ENCODE data around the gene OSTN.

The OSTN gene

DNA sequence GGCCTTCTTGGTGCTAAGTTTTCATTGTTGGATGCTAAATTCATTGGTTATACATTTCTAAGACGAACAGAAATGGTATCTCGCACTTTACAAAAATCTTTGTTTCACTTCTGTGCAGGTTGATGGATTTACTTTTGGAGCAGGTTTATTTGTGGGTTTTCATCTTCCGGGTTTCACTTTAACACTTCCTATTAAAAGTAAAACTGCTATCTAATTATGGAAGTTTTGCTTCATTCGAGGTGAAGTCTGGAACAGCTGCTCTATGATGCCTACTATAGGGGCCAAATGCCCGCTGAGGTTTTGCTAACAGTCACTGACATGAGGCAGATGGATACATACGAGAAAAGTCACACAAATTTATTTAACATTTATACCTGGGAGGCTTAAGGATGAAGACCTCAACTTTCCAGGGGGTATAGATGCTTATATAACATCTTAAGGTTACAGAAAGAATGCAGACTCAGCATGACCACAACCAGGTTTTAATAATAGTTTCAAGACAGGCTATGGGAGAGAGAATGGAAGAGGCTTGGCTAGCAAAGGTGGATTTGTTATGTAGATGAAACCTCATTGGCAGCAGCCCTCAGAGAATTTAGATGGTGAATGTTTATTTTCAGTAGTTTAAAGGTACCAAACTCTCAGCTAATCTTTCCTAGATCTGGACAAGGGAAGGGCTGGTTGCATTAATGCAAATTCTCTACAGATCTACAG lies 54.2 kb downstream of the OSTN start:
- H3K9me3 ChIP-seq (ENCODE audit: insufficient read depth, low read depth, low read length) = no peaks in the 10 kb centered on the region
- peaks cover 56% of the 10 kb centered on the region for H3K4me1 ChIP-seq (ENCODE audit: insufficient read depth, low read length)
- peak overlapping the region; percentile 62 for H3K27ac ChIP-seq (ENCODE audit: low read depth, low read length)
- no peak overlapping the region for H3K9ac ChIP-seq (ENCODE audit: low read depth, low read length)
- no peaks in the 10 kb centered on the region for H3K36me3 ChIP-seq (ENCODE audit: insufficient read depth, low read length)
- 70% methylated on average over 4 of the region's 6 CpGs for WGBS
- H3K27me3 ChIP-seq (ENCODE audit: insufficient read depth, low read length) = no peaks in the 10 kb centered on the region
- H3K4me3 ChIP-seq (ENCODE audit: low read length) = no peak overlapping the region

GRCh38 chr3:191254098-191254873 lies 55.2 kb downstream of the OSTN start:
- Histone ChIP-seq H3K9ac (ENCODE audit: low read depth, low read length) (no peak overlapping the region), H3K36me3 (ENCODE audit: insufficient read depth, low read length) (no peaks in the 10 kb centered on the region), H3K9me3 (ENCODE audit: insufficient read depth, low read depth, low read length) (no peaks in the 10 kb centered on the region), H3K4me1 (ENCODE audit: insufficient read depth, low read length) (peaks cover 64% of the 10 kb centered on the region), H3K27ac (ENCODE audit: low read depth, low read length) (peak overlapping the region; percentile 62; the same call in 1 of the 2 replicates), H3K4me3 (ENCODE audit: low read length) (no peak overlapping the region), H3K27me3 (ENCODE audit: insufficient read depth, low read length) (no peaks in the 10 kb centered on the region)
- 86% methylated on average over 2 of the region's 3 CpGs for WGBS

GRCh38 chr3:191255156-191255555 lies 56.1 kb downstream of the OSTN start:
- Histone ChIP-seq H3K36me3 (ENCODE audit: insufficient read depth, low read length) (no peaks in the 10 kb centered on the region), H3K9ac (ENCODE audit: low read depth, low read length) (no peak overlapping the region), H3K4me3 (ENCODE audit: low read length) (no peak overlapping the region), H3K27me3 (ENCODE audit: insufficient read depth, low read length) (no peaks in the 10 kb centered on the region), H3K9me3 (ENCODE audit: insufficient read depth, low read depth, low read length) (no peaks in the 10 kb centered on the region), H3K27ac (ENCODE audit: low read depth, low read length) (no peak overlapping the region; the same call in 1 of the 2 replicates), H3K4me1 (ENCODE audit: insufficient read depth, low read length) (peaks cover 67% of the 10 kb centered on the region)
- 79% methylated on average over 5 of the region's 5 CpGs for WGBS

DNA sequence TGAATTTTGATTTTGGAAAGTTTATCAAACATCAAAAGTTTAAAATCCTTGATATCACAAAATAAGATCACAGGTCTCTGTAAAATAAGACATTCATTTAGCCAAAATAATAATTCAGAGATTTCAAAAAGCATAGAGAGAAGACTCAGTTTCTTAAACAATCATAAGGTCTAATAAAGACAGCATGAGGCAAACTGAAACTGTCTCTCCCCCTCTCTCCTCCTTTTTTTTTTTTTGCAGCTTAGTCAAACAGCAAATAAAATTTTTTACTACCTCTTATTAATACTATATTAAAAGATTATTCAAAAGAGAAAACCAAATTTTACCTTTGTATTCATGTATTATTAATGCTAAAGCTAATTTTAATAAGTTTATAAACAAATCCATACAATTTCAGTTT lies 57.4 kb downstream of the OSTN start:
- H3K27me3 ChIP-seq (ENCODE audit: insufficient read depth, low read length) = no peaks in the 10 kb centered on the region
- H3K9ac ChIP-seq (ENCODE audit: low read depth, low read length) = no peak overlapping the region
- H3K27ac ChIP-seq (ENCODE audit: low read depth, low read length) = no peak overlapping the region
- peaks cover 79% of the 10 kb centered on the region for H3K4me1 ChIP-seq (ENCODE audit: insufficient read depth, low read length)
- no peak overlapping the region for H3K4me3 ChIP-seq (ENCODE audit: low read length)
- no peaks in the 10 kb centered on the region for H3K36me3 ChIP-seq (ENCODE audit: insufficient read depth, low read length)
- H3K9me3 ChIP-seq (ENCODE audit: insufficient read depth, low read depth, low read length) = no peaks in the 10 kb centered on the region

DNA sequence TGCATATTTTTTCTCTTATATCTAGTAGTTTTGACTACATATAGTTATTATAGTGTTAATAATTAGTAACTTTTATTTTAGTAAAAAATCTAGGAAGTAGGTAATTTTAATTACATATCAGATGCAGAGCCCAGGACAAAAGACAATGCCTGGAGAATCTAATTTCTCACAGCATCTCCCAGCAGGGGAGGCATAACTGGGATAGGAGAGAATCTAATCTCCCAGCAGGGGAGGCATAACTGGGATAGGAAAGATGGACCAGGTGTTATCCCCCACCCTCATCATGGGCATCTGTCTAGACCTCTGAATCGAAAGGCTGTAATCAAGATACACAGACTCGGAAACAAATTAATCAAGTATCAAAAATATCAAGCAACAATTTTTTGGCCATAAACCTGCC lies 58.2 kb downstream of the OSTN start:
- Histone ChIP-seq H3K27ac (ENCODE audit: low read depth, low read length) (no peak overlapping the region), H3K9me3 (ENCODE audit: insufficient read depth, low read depth, low read length) (no peaks in the 10 kb centered on the region), H3K4me1 (ENCODE audit: insufficient read depth, low read length) (peaks cover 83% of the 10 kb centered on the region), H3K36me3 (ENCODE audit: insufficient read depth, low read length) (no peaks in the 10 kb centered on the region), H3K4me3 (ENCODE audit: low read length) (no peak overlapping the region), H3K27me3 (ENCODE audit: insufficient read depth, low read length) (no peaks in the 10 kb centered on the region), H3K9ac (ENCODE audit: low read depth, low read length) (no peak overlapping the region)
- 98% methylated on average over 2 of the region's 2 CpGs for WGBS

GRCh38 chr3:191259486-191259885 lies 60.4 kb downstream of the OSTN start:
- H3K27ac ChIP-seq (ENCODE audit: low read depth, low read length) = no peak overlapping the region
- no peak overlapping the region for H3K9ac ChIP-seq (ENCODE audit: low read depth, low read length)
- 88% methylated on average over 1 of the region's 1 CpG for WGBS
- no peaks in the 10 kb centered on the region for H3K9me3 ChIP-seq (ENCODE audit: insufficient read depth, low read depth, low read length)
- H3K4me3 ChIP-seq (ENCODE audit: low read length) = no peak overlapping the region
- no peaks in the 10 kb centered on the region for H3K27me3 ChIP-seq (ENCODE audit: insufficient read depth, low read length)
- no peaks in the 10 kb centered on the region for H3K36me3 ChIP-seq (ENCODE audit: insufficient read depth, low read length)
- peaks cover 63% of the 10 kb centered on the region for H3K4me1 ChIP-seq (ENCODE audit: insufficient read depth, low read length)

DNA sequence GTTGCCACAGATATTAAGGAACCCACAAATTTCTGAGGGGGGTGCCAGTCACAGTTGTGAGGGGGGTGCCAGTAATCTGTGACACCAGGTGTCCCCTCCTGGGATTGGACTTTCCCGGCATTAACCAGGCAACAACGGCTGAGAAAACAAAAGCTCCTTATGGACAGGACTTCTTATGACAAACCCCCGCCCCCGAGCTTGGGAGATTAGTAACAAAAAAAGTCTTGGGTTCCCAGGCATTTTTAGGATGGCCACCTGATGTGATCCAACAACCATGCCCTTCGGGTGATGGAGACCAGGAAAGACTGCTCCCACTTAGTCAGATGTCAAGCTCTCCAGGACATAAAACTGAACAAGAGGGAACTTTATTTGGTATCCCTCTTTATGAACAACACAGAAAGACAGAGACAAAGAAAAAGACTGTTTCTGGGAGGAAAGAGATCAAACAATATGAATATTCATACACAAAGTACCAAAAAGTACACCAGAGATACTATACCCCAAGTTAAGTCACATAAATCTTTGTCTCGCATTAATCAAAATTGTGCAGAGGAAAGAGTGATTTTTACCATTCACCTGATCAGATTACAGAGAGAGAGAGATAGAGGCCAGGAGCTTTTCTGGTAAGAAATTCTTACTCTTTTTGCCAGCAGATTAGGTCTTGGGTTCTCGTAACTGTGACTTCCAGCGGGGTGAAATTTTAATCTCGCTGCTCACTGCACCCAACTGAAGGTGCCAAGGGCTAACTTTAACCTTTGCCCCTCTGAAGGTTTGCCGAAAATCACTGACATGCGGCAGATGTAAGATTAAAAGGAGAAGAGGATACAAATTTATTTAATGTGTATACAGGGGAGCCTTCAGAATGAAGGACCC lies 61.6 kb downstream of the OSTN start:
- Histone ChIP-seq H3K9me3 (ENCODE audit: insufficient read depth, low read depth, low read length) (no peaks in the 10 kb centered on the region), H3K36me3 (ENCODE audit: insufficient read depth, low read length) (no peaks in the 10 kb centered on the region), H3K27me3 (ENCODE audit: insufficient read depth, low read length) (no peaks in the 10 kb centered on the region), H3K4me3 (ENCODE audit: low read length) (no peak overlapping the region), H3K27ac (ENCODE audit: low read depth, low read length) (peak overlapping the region; percentile 22), H3K4me1 (ENCODE audit: insufficient read depth, low read length) (peaks cover 51% of the 10 kb centered on the region), H3K9ac (ENCODE audit: low read depth, low read length) (no peak overlapping the region)
- 83% methylated on average over 11 of the region's 11 CpGs for WGBS

- H3K9ac ChIP-seq (ENCODE audit: low read depth, low read length) = no peak overlapping the region
- no peak overlapping the region for H3K4me3 ChIP-seq (ENCODE audit: low read length)
Observed at GRCh38 chr3:191261304-191261638, 62.2 kb downstream of the OSTN start.

DNA sequence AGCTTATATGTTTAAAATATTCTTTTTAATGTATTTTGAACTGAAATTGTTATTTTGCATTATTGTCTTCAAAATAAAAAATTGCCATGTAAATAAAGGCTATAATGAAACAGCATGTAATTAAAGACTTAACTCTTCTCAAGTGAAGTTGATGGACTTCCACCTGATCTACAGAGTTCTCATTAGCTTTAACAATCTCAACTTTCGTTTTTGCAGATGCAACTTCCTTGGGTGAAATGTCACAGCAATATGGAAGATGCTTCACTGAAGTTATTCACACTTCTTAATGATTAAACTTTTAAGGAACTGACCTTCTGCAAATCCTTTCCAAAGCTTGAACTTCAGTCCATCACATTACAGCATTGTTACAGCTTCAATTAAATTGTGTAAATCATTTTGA lies 63.6 kb downstream of the OSTN start:
- Histone ChIP-seq H3K27ac (ENCODE audit: low read depth, low read length) (no peak overlapping the region), H3K27me3 (ENCODE audit: insufficient read depth, low read length) (no peaks in the 10 kb centered on the region), H3K4me1 (ENCODE audit: insufficient read depth, low read length) (peaks cover 33% of the 10 kb centered on the region), H3K4me3 (ENCODE audit: low read length) (no peak overlapping the region), H3K9me3 (ENCODE audit: insufficient read depth, low read depth, low read length) (no peaks in the 10 kb centered on the region), H3K36me3 (ENCODE audit: insufficient read depth, low read length) (no peaks in the 10 kb centered on the region), H3K9ac (ENCODE audit: low read depth, low read length) (no peak overlapping the region)
- WGBS = 100% methylated on average over 1 of the region's 1 CpG

More at GRCh38 chr3:191261304-191261638, 62.2 kb downstream of the OSTN start:
- peaks cover 46% of the 10 kb centered on the region for H3K4me1 ChIP-seq (ENCODE audit: insufficient read depth, low read length)
- no peaks in the 10 kb centered on the region for H3K27me3 ChIP-seq (ENCODE audit: insufficient read depth, low read length)
- H3K36me3 ChIP-seq (ENCODE audit: insufficient read depth, low read length) = no peaks in the 10 kb centered on the region
- H3K27ac ChIP-seq (ENCODE audit: low read depth, low read length) = peak overlapping the region; percentile 22; the same call in 1 of the 2 replicates
- no peaks in the 10 kb centered on the region for H3K9me3 ChIP-seq (ENCODE audit: insufficient read depth, low read depth, low read length)

- H3K9ac ChIP-seq (ENCODE audit: low read depth, low read length) = no peak overlapping the region
- no peaks in the 10 kb centered on the region for H3K27me3 ChIP-seq (ENCODE audit: insufficient read depth, low read length)
- no peak overlapping the region for H3K27ac ChIP-seq (ENCODE audit: low read depth, low read length)
- peaks cover 26% of the 10 kb centered on the region for H3K4me1 ChIP-seq (ENCODE audit: insufficient read depth, low read length)
- no peak overlapping the region for H3K4me3 ChIP-seq (ENCODE audit: low read length)
- no peaks in the 10 kb centered on the region for H3K36me3 ChIP-seq (ENCODE audit: insufficient read depth, low read length)
- H3K9me3 ChIP-seq (ENCODE audit: insufficient read depth, low read depth, low read length) = peaks cover 6% of the 10 kb centered on the region; the same call in 1 of the 2 replicates
Observed at GRCh38 chr3:191263365-191263764, 64.3 kb downstream of the OSTN start.

- Histone ChIP-seq H3K27me3 (ENCODE audit: insufficient read depth, low read length) (no peaks in the 10 kb centered on the region), H3K27ac (ENCODE audit: low read depth, low read length) (no peak overlapping the region), H3K9ac (ENCODE audit: low read depth, low read length) (no peak overlapping the region), H3K4me3 (ENCODE audit: low read length) (no peak overlapping the region), H3K4me1 (ENCODE audit: insufficient read depth, low read length) (peaks cover 21% of the 10 kb centered on the region), H3K36me3 (ENCODE audit: insufficient read depth, low read length) (no peaks in the 10 kb centered on the region), H3K9me3 (ENCODE audit: insufficient read depth, low read depth, low read length) (peaks cover 7% of the 10 kb centered on the region; the same call in 1 of the 2 replicates)
- WGBS = 100% methylated on average over 1 of the region's 3 CpGs
Observed at GRCh38 chr3:191263850-191264249, 64.8 kb downstream of the OSTN start.
